ENCODE results near the gene LRMDA.

LRMDA gene

GRCh38 chr10:75392744-75393143 lies 38.7 kb upstream of the LRMDA start:
- Histone ChIP-seq H3K9me3 (ENCODE audit: control insufficient read depth, insufficient read depth, low read depth, low read length) (no peaks in the 10 kb centered on the region), H3K4me1 (ENCODE audit: control insufficient read depth, insufficient read depth, low read length) (no peaks in the 10 kb centered on the region; the same call in 1 of the 2 replicates), H3K27ac (ENCODE audit: extremely low read depth, low read depth, low read length) (no peak overlapping the region), H3K36me3 (ENCODE audit: control insufficient read depth in 2 of 2, insufficient read depth in 1 of 2, low read length in 2 of 2) (peaks cover 0 to 17% of the 10 kb centered on the region in 2 experiments; a peak in 1 of 3 replicates), H3K4me3 (ENCODE audit: low read depth, low read length) (no peak overlapping the region)
- peak; percentile 57 for TF ChIP-seq ZNF16 (tag by site-specific recombination; IDR thresholded peaks at IDR 0.05; ENCODE audit: low read depth)
- TF ChIP-seq ZNF274 (IDR thresholded peaks at IDR 0.05; ENCODE audit: low read length): no peak
- TF ChIP-seq ZNF274 (tag by site-specific recombination; IDR thresholded peaks at IDR 0.05; ENCODE audit: borderline replicate concordance): no peak
- POLR2A ChIA-PET: interaction anchor here (2.3 kb wide), 1 partner anchor 9 kb away, joined by 7 read pairs; the partner anchor contains the start of gene ZNF503
- CTCF ChIA-PET: interaction anchor here (0.6 kb wide), 1 partner anchor 34 kb away, joined by 3 read pairs; no protein-coding TSS in a partner anchor

DNA sequence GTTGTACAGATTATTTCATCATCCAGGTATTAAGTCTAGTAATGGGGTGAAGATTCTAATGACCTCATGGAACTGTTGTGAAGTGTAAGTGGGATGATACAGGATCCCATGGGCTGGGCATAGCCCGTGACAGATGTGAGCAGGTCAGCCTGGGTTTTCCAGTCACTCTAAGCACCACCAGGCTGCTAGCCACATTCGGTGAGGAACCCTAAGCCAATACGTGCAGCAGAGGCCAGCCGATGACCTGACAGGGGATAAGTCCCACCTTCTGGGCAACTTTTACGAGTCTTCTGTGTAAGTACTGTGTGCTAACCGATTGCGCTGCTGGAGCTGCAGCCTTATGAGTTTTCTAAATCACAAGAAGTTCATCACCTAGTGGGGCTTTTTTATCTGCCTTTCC lies 37.2 kb upstream of the LRMDA start:
- Histone ChIP-seq H3K27ac (ENCODE audit: extremely low read depth, low read depth, low read length) (no peak overlapping the region; the same call in 1 of the 2 replicates), H3K36me3 (ENCODE audit: control insufficient read depth in 2 of 2, insufficient read depth in 1 of 2, low read length in 2 of 2) (peaks cover 0 to 32% of the 10 kb centered on the region in 2 experiments; a peak in 2 of 3 replicates), H3K9me3 (ENCODE audit: control insufficient read depth, insufficient read depth, low read depth, low read length) (no peaks in the 10 kb centered on the region), H3K4me3 (ENCODE audit: low read depth, low read length) (no peak overlapping the region), H3K4me1 (ENCODE audit: control insufficient read depth, insufficient read depth, low read length) (no peaks in the 10 kb centered on the region; the same call in 1 of the 2 replicates)
- POLR2A ChIA-PET: no interaction called here
- CTCF ChIA-PET: interaction anchor here (0.5 to 2.6 kb wide), 8 partner anchors 36 to 1702 kb away, joined by 3 to 13 read pairs (median 4); no protein-coding TSS in a partner anchor
- TF ChIP-seq GLIS1 (tag by site-specific recombination; IDR thresholded peaks at IDR 0.05): no peak
- no peak for TF ChIP-seq BCL11B (tag by site-specific recombination; IDR thresholded peaks at IDR 0.05; ENCODE audit: low read depth)
- TF ChIP-seq ATF2 (tag by site-specific recombination; IDR thresholded peaks at IDR 0.05; ENCODE audit: low read depth): peak; percentile 74
- no peak for TF ChIP-seq ZNF792 (tag by site-specific recombination; IDR thresholded peaks at IDR 0.05)
- TF ChIP-seq ZBTB21 (tag by site-specific recombination; IDR thresholded peaks at IDR 0.05): no peak

DNA sequence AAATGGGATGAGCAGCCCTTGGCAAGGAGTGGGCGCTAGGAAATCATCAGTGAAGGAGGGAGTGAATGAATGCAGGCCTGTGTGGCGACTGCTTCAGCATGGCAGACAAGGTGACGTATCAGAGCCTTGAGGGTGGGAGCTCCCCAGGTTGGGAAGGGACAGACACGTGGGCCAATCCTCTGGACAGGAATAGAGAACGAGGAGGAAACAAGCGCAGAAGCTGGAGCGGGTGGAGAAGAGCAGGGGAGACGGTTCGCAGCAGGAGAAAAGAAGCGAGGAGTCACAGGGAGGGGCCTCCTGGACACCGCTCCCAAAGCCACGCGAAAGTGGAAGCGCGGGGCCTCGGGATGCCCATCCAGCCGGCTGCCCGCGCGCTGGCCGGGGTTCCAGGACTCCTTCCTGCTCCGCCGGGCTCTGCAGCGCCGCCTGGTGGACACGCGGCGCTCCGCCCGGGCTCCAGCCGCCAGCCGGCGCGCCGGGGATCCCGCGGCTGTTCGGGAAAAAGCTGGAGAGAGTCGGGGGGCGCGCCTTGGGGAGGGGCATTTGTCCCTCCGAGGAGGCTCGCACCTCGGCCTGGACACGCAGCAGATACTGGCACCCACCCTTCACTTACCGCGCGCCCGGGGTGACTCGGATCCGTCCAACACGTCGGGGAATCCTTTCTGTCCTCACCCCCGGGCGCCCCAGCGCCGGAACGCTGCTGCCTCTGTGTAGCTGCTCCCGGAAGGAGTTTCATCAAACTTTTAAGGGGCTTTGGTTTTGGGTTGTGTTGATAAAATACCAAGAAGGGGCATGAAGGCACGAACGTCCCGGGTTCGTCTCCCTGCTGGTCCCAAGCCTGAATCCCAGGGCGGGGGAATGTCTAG lies 36.1 kb upstream of the LRMDA start:
- no peaks in the 10 kb centered on the region for H3K9me3 ChIP-seq (ENCODE audit: control insufficient read depth, insufficient read depth, low read depth, low read length)
- ChIA-PET CTCF (interaction anchor here (0.6 to 2.6 kb wide), 40 partner anchors 9 to 1554 kb away, joined by 3 to 13 read pairs (median 3); no protein-coding TSS in a partner anchor), POLR2A (interaction anchor here (0.7 kb wide), 1 partner anchor 16 kb away, joined by 3 read pairs; no protein-coding TSS in a partner anchor)
- H3K36me3 ChIP-seq (ENCODE audit: control insufficient read depth in 2 of 2, insufficient read depth in 1 of 2, low read length in 2 of 2): peaks cover 0 to 41% of the 10 kb centered on the region in 2 experiments; a peak in 2 of 3 replicates
- H3K4me1 ChIP-seq (ENCODE audit: control insufficient read depth, insufficient read depth, low read length): no peaks in the 10 kb centered on the region; the same call in 1 of the 2 replicates
- peak overlapping the region; percentile 68 for H3K27ac ChIP-seq (ENCODE audit: extremely low read depth, low read depth, low read length)
- H3K4me3 ChIP-seq (ENCODE audit: low read depth, low read length): peak overlapping the region; percentile 9; the same call in 1 of the 2 replicates
- TF ChIP-seq IKZF3 (tag by site-specific recombination; IDR thresholded peaks at IDR 0.05) (peak; percentile 34; the same call in 1 of the 2 replicates), ZNF701 (tag by site-specific recombination; IDR thresholded peaks at IDR 0.05) (0 out of 2 replicates have a peak, but pooled peaks have one; percentile 23), PATZ1 (tag by site-specific recombination; IDR thresholded peaks at IDR 0.05) (no peak)
